ENCODE data around the gene MSI2.

The MSI2 gene

GRCh38 chr17:57557416-57557815 lies 301.1 kb downstream of the MSI2 start:
- DNase-seq (ENCODE audit: low read depth): no peak

- DNase-seq (ENCODE audit: low read depth): no peak
Observed at GRCh38 chr17:57557834-57558681, 301.7 kb downstream of the MSI2 start.

- no peak for DNase-seq (ENCODE audit: low read depth)
Observed at GRCh38 chr17:57559226-57559625, 302.9 kb downstream of the MSI2 start.

GRCh38 chr17:57559634-57560318 lies 303.5 kb downstream of the MSI2 start:
- DNase-seq (ENCODE audit: low read depth): no peak

GRCh38 chr17:57560319-57560705 lies 304.0 kb downstream of the MSI2 start:
- DNase-seq (ENCODE audit: low read depth): no peak

- DNase-seq (ENCODE audit: low read depth): no peak
Observed at GRCh38 chr17:57561072-57561861, 304.9 kb downstream of the MSI2 start.

GRCh38 chr17:57562184-57562698 lies 305.9 kb downstream of the MSI2 start:
- DNase-seq (ENCODE audit: low read depth): no peak

GRCh38 chr17:57563958-57564357 lies 307.6 kb downstream of the MSI2 start:
- DNase-seq (ENCODE audit: low read depth): no peak

- DNase-seq (ENCODE audit: low read depth): no peak
Observed at GRCh38 chr17:57565176-57565575, 308.9 kb downstream of the MSI2 start.

- DNase-seq (ENCODE audit: low read depth): no peak
Observed at GRCh38 chr17:57566721-57567120, 310.4 kb downstream of the MSI2 start.

GRCh38 chr17:57567251-57567650 lies 310.9 kb downstream of the MSI2 start:
- no peak for DNase-seq (ENCODE audit: low read depth)

GRCh38 chr17:57568340-57568739 lies 312.0 kb downstream of the MSI2 start:
- no peak for DNase-seq (ENCODE audit: low read depth)

GRCh38 chr17:57569021-57569420 lies 312.7 kb downstream of the MSI2 start:
- DNase-seq (ENCODE audit: low read depth): no peak

GRCh38 chr17:57569853-57570252 lies 313.5 kb downstream of the MSI2 start:
- DNase-seq (ENCODE audit: low read depth): no peak

- DNase-seq (ENCODE audit: low read depth): no peak
Observed at GRCh38 chr17:57570724-57571344, 314.5 kb downstream of the MSI2 start.

- no peak for DNase-seq (ENCODE audit: low read depth)
Observed at GRCh38 chr17:57572062-57572461, 315.7 kb downstream of the MSI2 start.

- no peak for DNase-seq (ENCODE audit: low read depth)
Observed at GRCh38 chr17:57572600-57572999, 316.3 kb downstream of the MSI2 start.

GRCh38 chr17:57574040-57574513 lies 317.8 kb downstream of the MSI2 start:
- no peak for DNase-seq (ENCODE audit: low read depth)

- DNase-seq (ENCODE audit: low read depth): no peak
Observed at GRCh38 chr17:57576744-57577143, 320.4 kb downstream of the MSI2 start.

- DNase-seq (ENCODE audit: low read depth): no peak
Observed at GRCh38 chr17:57577751-57578607, 321.7 kb downstream of the MSI2 start.

Data from activated T-helper 1 cell treated with Interleukin-2 at 50 U/mL for 16 hours (primary cell).